HEK293 (cell line): Measurements from ENCODE around the gene ASTN2.

Experiments
- CTCF ChIA-PET: fragments of 350-600 bp; formaldehyde crosslinking; extraction: SDS; loops from one replicate; lab custom pipeline; 2021; ENCODE audit warnings: antibody characterized with exemption; lab: Yijun Ruan, JAX
- POLR2A ChIA-PET: fragments of 300-600 bp; formaldehyde crosslinking; extraction: SDS; loops from one replicate; lab custom pipeline; 2020; ENCODE audit warnings: antibody characterized with exemption, inconsistent platforms; lab: Yijun Ruan, JAX
- H3K27ac ChIP-seq: fragments of 200-500 bp; sonication (Bioruptor generic); 2 replicates; pipeline ENCODE4 v1.5.1; 2014; ENCODE audit warnings: low read depth, low read length, control low read depth, inconsistent platforms; ENCODE audit errors: extremely low read depth
- H3K36me3 ChIP-seq, 2 experiments: fragments of 200-500 bp in 1 of 2; sonication (Bioruptor generic) in 1 of 2; 1 replicate in 1 of 2; 2 replicates in 1 of 2; pipeline ENCODE4 v1.5.1; 2014 to 2017; ENCODE audit warnings: inconsistent platforms in 2 of 2, low read length in 2 of 2; ENCODE audit not compliant: control insufficient read depth in 2 of 2, insufficient read depth in 1 of 2
- H3K4me1 ChIP-seq: fragments of 200-500 bp; sonication (Bioruptor generic); 2 replicates; pipeline ENCODE4 v1.5.1; 2014; ENCODE audit warnings: mild to moderate bottlenecking, low read length, inconsistent platforms; ENCODE audit not compliant: control insufficient read depth, insufficient read depth
- H3K4me3 ChIP-seq: 2 replicates; pipeline ENCODE4 v1.5.1; 2011; ENCODE audit warnings: low read depth, mild to moderate bottlenecking, control low read depth, low read length, moderate library complexity
- H3K9me3 ChIP-seq: fragments of 200-500 bp; sonication (Bioruptor generic); 2 replicates; pipeline ENCODE4 v1.5.1; 2014; ENCODE audit warnings: low read depth, low read length, inconsistent platforms; ENCODE audit not compliant: control insufficient read depth, insufficient read depth
- CTCF ChIP-seq: fragments of 450-650 bp; formaldehyde crosslinking; IDR thresholded peaks from 2 replicates; pipeline ENCODE4 v1.5.1; 2016; ENCODE audit warnings: missing biosample characterization, missing genetic modification characterization
- IKZF3 ChIP-seq: fragments of 450-650 bp; IDR thresholded peaks from 2 replicates; pipeline ENCODE4 v1.5.0; 2018; ENCODE audit warnings: missing biosample characterization, mild to moderate bottlenecking, missing genetic modification characterization, moderate library complexity
- KLF9 ChIP-seq: fragments of 450-650 bp; formaldehyde crosslinking; IDR thresholded peaks from 2 replicates; pipeline ENCODE4 v1.5.1; 2016; ENCODE audit warnings: missing biosample characterization, missing genetic modification characterization, low read depth
- MEIS1 ChIP-seq: sonication (generic); formaldehyde crosslinking; IDR thresholded peaks from 2 replicates; pipeline ENCODE4 v1.8.1; 2022; ENCODE audit warnings: missing genetic modification reagents, mild to moderate bottlenecking, borderline replicate concordance
- REST ChIP-seq: fragments of 450-650 bp; formaldehyde crosslinking; IDR thresholded peaks from 2 replicates; pipeline ENCODE4 v1.5.1; 2016; ENCODE audit warnings: missing biosample characterization, missing genetic modification characterization
- TSHZ1 ChIP-seq: fragments of 450-650 bp; formaldehyde crosslinking; IDR thresholded peaks from 2 replicates; pipeline ENCODE4 v1.5.1; 2016; ENCODE audit warnings: missing biosample characterization, missing genetic modification characterization, borderline replicate concordance
- ZNF132 ChIP-seq: fragments of 450-650 bp; formaldehyde crosslinking; IDR thresholded peaks from 2 replicates; pipeline ENCODE4 v1.5.1; 2017; ENCODE audit warnings: missing biosample characterization, missing genetic modification characterization, borderline replicate concordance
- ZNF184 ChIP-seq: fragments of 450-650 bp; IDR thresholded peaks from 2 replicates; pipeline ENCODE4 v1.5.1; 2018; ENCODE audit warnings: missing biosample characterization, mild to moderate bottlenecking, missing genetic modification characterization
- ZNF324 ChIP-seq: fragments of 450-650 bp; formaldehyde crosslinking; IDR thresholded peaks from 2 replicates; pipeline ENCODE4 v1.5.1; 2016; ENCODE audit warnings: missing biosample characterization, missing genetic modification characterization
- ZNF394 ChIP-seq: fragments of 450-650 bp; formaldehyde crosslinking; IDR thresholded peaks from 2 replicates; pipeline ENCODE4 v1.5.1; 2016; ENCODE audit warnings: missing biosample characterization, missing genetic modification characterization, mild to moderate bottlenecking, moderate library complexity, borderline replicate concordance
- ZNF518A ChIP-seq: fragments of 450-650 bp; formaldehyde crosslinking; conservative IDR thresholded peaks from 2 replicates; pipeline ENCODE4 v1.5.1; 2016; ENCODE audit warnings: low read depth, missing biosample characterization, missing genetic modification characterization
- ZNF558 ChIP-seq: fragments of 450-650 bp; formaldehyde crosslinking; IDR thresholded peaks from 2 replicates; pipeline ENCODE4 v1.5.1; 2016; ENCODE audit warnings: missing biosample characterization, missing genetic modification characterization
- ZNF571 ChIP-seq: fragments of 450-650 bp; formaldehyde crosslinking; IDR thresholded peaks from 2 replicates; pipeline ENCODE4 v1.5.0; 2017; ENCODE audit warnings: missing biosample characterization, missing genetic modification characterization
- ZNF704 ChIP-seq: fragments of 450-650 bp; formaldehyde crosslinking; IDR thresholded peaks from 2 replicates; pipeline ENCODE4 v1.5.1; 2016; ENCODE audit warnings: missing biosample characterization, missing genetic modification characterization
- TF ChIP-seq, protein P1 (sequence below): fragments of 450-650 bp; formaldehyde crosslinking; IDR thresholded peaks from 2 replicates; pipeline ENCODE4 v1.5.1; 2017; ENCODE audit warnings: missing biosample characterization, mild to moderate bottlenecking, missing genetic modification characterization, moderate library complexity

The ASTN2 gene

DNA sequence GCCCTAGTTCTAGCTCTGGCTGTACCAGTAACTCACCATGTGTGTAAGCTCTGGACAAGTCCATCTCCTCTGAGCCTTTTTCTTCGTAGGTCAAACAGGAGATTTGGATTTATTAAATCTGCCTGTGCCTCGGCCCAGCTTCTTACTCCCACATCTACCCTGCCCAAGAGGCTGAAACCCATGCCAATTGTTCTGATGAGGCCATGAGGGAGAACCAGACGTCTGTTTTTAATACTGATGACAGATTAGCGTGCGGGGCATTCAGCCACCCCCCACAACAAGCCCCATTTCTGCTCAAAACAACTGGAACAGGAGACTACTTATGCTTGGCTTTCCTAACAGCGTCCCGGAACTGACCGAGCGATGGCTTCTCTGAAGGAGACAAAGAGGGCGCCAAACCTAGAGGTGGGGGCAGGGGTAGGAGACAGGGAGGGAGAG is 808.9 kb downstream of the ASTN2 start:
- no peaks in the 10 kb centered on the region for H3K9me3 ChIP-seq
- no peak for TF ChIP-seq ZNF132 (tag by site-specific recombination)
- TF ChIP-seq REST (tag by site-specific recombination): no peak
- no peak for TF ChIP-seq ZNF571 (tag by site-specific recombination)
- no peak for TF ChIP-seq ZNF324 (tag by site-specific recombination)
- no peak for TF ChIP-seq MEIS1 (CRISPR knock-in tag)
- TF ChIP-seq KLF9 (tag by site-specific recombination): no peak
- TF ChIP-seq, protein P1, sequence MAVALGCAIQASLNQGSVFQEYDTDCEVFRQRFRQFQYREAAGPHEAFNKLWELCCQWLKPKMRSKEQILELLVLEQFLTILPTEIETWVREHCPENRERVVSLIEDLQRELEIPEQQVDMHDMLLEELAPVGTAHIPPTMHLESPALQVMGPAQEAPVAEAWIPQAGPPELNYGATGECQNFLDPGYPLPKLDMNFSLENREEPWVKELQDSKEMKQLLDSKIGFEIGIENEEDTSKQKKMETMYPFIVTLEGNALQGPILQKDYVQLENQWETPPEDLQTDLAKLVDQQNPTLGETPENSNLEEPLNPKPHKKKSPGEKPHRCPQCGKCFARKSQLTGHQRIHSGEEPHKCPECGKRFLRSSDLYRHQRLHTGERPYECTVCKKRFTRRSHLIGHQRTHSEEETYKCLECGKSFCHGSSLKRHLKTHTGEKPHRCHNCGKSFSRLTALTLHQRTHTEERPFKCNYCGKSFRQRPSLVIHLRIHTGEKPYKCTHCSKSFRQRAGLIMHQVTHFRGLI: no peak
- TF ChIP-seq ZNF704 (tag by site-specific recombination): no peak
- no peak for TF ChIP-seq CTCF (tag by site-specific recombination)
- no peak for TF ChIP-seq ZNF518A (tag by site-specific recombination)
- H3K4me1 ChIP-seq: no peaks in the 10 kb centered on the region
- H3K27ac ChIP-seq: no peak overlapping the region
- ChIA-PET CTCF (interaction anchor here (0.7 kb wide), 1 partner anchor 855 kb away, joined by 5 read pairs; no protein-coding TSS in a partner anchor), POLR2A (no interaction called here)
- H3K4me3 ChIP-seq: no peak overlapping the region
- H3K36me3 ChIP-seq: no peaks in the 10 kb centered on the region

- no peaks in the 10 kb centered on the region for H3K9me3 ChIP-seq
- ChIA-PET POLR2A (no interaction called here), CTCF (interaction anchor here (0.7 to 1.3 kb wide), 4 partner anchors 15 to 854 kb away, joined by 3 to 5 read pairs (median 4); no protein-coding TSS in a partner anchor)
- H3K4me3 ChIP-seq: no peak overlapping the region
- no peaks in the 10 kb centered on the region for H3K4me1 ChIP-seq
- H3K36me3 ChIP-seq: no peaks in the 10 kb centered on the region
- no peak overlapping the region for H3K27ac ChIP-seq
- TF ChIP-seq ZNF558 (tag by site-specific recombination): no peak
- TF ChIP-seq ZNF184 (tag by site-specific recombination): no peak
- no peak for TF ChIP-seq ZNF394
- no peak for TF ChIP-seq TSHZ1 (tag by site-specific recombination)
- no peak for TF ChIP-seq IKZF3 (tag by site-specific recombination)
These were observed 809.8 kb downstream of the ASTN2 start for GRCh38 chr9:116605060-116605459.
